ENCODE measurements around the gene SIX4. TPM values are rescaled to one million over a fixed set of nuclear protein-coding genes. Genes with fewer than 3 reads are reported as not detected.

SIX4 gene
- total and polyA plus RNA-seq, 10 of the 15 experiments (the other 5 are each of a cell fraction or from before 2014, with no cell fraction given): 0.04 to 0.26 (median 0.06) TPM; not detected in 5

- no peak overlapping the region for H3K9ac ChIP-seq (ENCODE audit: control insufficient read depth, insufficient read depth, low read length)
- no peak overlapping the region for H3K4me3 ChIP-seq
- ATAC-seq: no peak
- H3K36me3 ChIP-seq (ENCODE audit: control insufficient read depth in 2 of 2, insufficient read depth in 2 of 2, low read length in 1 of 2): no peaks in the 10 kb centered on the region
- H3K4me2 ChIP-seq (ENCODE audit: control insufficient read depth, insufficient read depth): no peak overlapping the region
- SMC1A ChIA-PET (ENCODE audit: uncharacterized antibody, unreplicated experiment): no interaction called here
- POLR2A ChIA-PET: no interaction called here
- no peak for DNase-seq (ENCODE audit: low read depth, low spot score)
- intact Hi-C loops (cut with micrococcal nuclease; ENCODE audit: unreplicated experiment) (no loop called here), in situ Hi-C loops (cut with MboI) (no loop called here)
- no peak for FAIRE-seq
- H3K4me1 ChIP-seq (ENCODE audit: control insufficient read depth, insufficient read depth, low read length): no peaks in the 10 kb centered on the region
- no peaks in the 10 kb centered on the region; the same call in 1 of the 3 replicates for H3K9me3 ChIP-seq (replicated peaks; ENCODE audit: control insufficient read depth, insufficient read depth, low read length)
- no peaks in the 10 kb centered on the region for H4K20me1 ChIP-seq (ENCODE audit: control insufficient read depth, insufficient read depth)
- RAD21 ChIA-PET (ENCODE audit: unreplicated experiment): no interaction called here
- no peaks in the 10 kb centered on the region for H3K27me3 ChIP-seq (replicated peaks in 1 of 2; ENCODE audit: control insufficient read depth in 2 of 2, insufficient read depth in 2 of 2, low read length in 1 of 2)
- CTCF ChIA-PET: no interaction called here
- TF ChIP-seq ZZZ3 (IDR thresholded peaks at IDR 0.05; ENCODE audit: control insufficient read depth, insufficient read length, low read depth) (no peak), SMAD1 (IDR thresholded peaks at IDR 0.05; ENCODE audit: low read depth, partially characterized antibody) (no peak)
- no peak overlapping the region for H3K27ac ChIP-seq (ENCODE audit: control insufficient read depth, insufficient read depth)
- no TSS peak for BruUV-seq (replicated peaks)
- H3K79me2 ChIP-seq (ENCODE audit: control insufficient read depth, insufficient read depth, low read length): no peaks in the 10 kb centered on the region; the same call in none of the 2 replicates
- no peak overlapping the region for H2AFZ ChIP-seq (ENCODE audit: control insufficient read depth, low read depth, low read length)
Measured at GRCh38 chr14:60744566-60744965, 20.4 kb upstream of the SIX4 start.

GRCh38 chr14:60738843-60739508 is 14.8 kb upstream of the SIX4 start:
- no peak for DNase-seq (ENCODE audit: low read depth, low spot score)
- in situ Hi-C loops (cut with MboI) (no loop called here), intact Hi-C loops (cut with micrococcal nuclease; ENCODE audit: unreplicated experiment) (loop anchor here (10.0 kb wide), 1 partner anchor 286 kb away; no protein-coding TSS in a partner anchor)
- BruUV-seq (replicated peaks): no TSS peak
- Histone ChIP-seq H3K79me2 (ENCODE audit: control insufficient read depth, insufficient read depth, low read length) (peaks cover 15% of the 10 kb centered on the region), H3K9ac (ENCODE audit: control insufficient read depth, insufficient read depth, low read length) (no peak overlapping the region), H3K4me3 (no peak overlapping the region), H3K9me3 (replicated peaks; ENCODE audit: control insufficient read depth, insufficient read depth, low read length) (no peaks in the 10 kb centered on the region; the same call in 1 of the 3 replicates), H3K4me1 (ENCODE audit: control insufficient read depth, insufficient read depth, low read length) (no peaks in the 10 kb centered on the region), H3K4me2 (ENCODE audit: control insufficient read depth, insufficient read depth) (no peak overlapping the region), H3K27me3 (replicated peaks in 1 of 2; ENCODE audit: control insufficient read depth in 2 of 2, insufficient read depth in 2 of 2, low read length in 1 of 2) (no peaks in the 10 kb centered on the region), H3K36me3 (ENCODE audit: control insufficient read depth in 2 of 2, insufficient read depth in 2 of 2, low read length in 1 of 2) (no peaks in the 10 kb centered on the region), H2AFZ (ENCODE audit: control insufficient read depth, low read depth, low read length) (no peak overlapping the region), H3K27ac (ENCODE audit: control insufficient read depth, insufficient read depth) (no peak overlapping the region), H4K20me1 (ENCODE audit: control insufficient read depth, insufficient read depth) (no peaks in the 10 kb centered on the region)
- FAIRE-seq: no peak
- ATAC-seq: 0 out of 3 replicates have a peak, but pooled peaks have one; percentile 10
- ChIA-PET CTCF (no interaction called here), SMC1A (ENCODE audit: uncharacterized antibody, unreplicated experiment) (interaction anchor here (0.6 kb wide), 1 partner anchor 9 kb away, joined by 3 read pairs; no protein-coding TSS in a partner anchor), POLR2A (no interaction called here), RAD21 (ENCODE audit: unreplicated experiment) (no interaction called here)
- WGBS (ENCODE audit: insufficient coverage, insufficient replicate concordance, low lambda C conversion rate, missing lambda C conversion rate): 88% methylated on average over 4 of the region's 4 CpGs
- TF ChIP-seq ATF2 (IDR thresholded peaks at IDR 0.05; ENCODE audit: low read length) (no peak), SUZ12 (IDR thresholded peaks at IDR 0.05; ENCODE audit: unreplicated experiment) (no peak), ZSCAN29 (IDR thresholded peaks at IDR 0.05) (no peak), USF2 (IDR thresholded peaks at IDR 0.05; ENCODE audit: borderline replicate concordance, low read depth, low read length) (no peak), SMC3 (IDR thresholded peaks at IDR 0.05; ENCODE audit: borderline replicate concordance, low read length) (no peak), BCLAF1 (IDR thresholded peaks at IDR 0.05) (no peak), ZNF384 (IDR thresholded peaks at IDR 0.05; ENCODE audit: borderline replicate concordance, low read depth, low read length) (no peak), GATAD2B (conservative IDR thresholded peaks at IDR 0.05; ENCODE audit: low read depth) (no peak), STAT1 (conservative IDR thresholded peaks at IDR 0.05) (no peak), ATF7 (IDR thresholded peaks at IDR 0.05; ENCODE audit: low read depth) (no peak)

Measured in GM12878 (cell line).